ENCODE results near the gene R3HDM2.

GRCh38 chr12:57410534-57410933 is 20.3 kb downstream of the R3HDM2 start:
- TF ChIP-seq CTCF (IDR thresholded peaks at IDR 0.05), result no peak
- TF ChIP-seq POLR2A (IDR thresholded peaks at IDR 0.05), result no peak

Data from transverse colon (tissue), 3 donors.